ENCODE data around the gene CNTN2.
A peak's percentile ranks its signal among the peaks of the same experiment; 100 is the strongest.

The CNTN2 gene

DNA sequence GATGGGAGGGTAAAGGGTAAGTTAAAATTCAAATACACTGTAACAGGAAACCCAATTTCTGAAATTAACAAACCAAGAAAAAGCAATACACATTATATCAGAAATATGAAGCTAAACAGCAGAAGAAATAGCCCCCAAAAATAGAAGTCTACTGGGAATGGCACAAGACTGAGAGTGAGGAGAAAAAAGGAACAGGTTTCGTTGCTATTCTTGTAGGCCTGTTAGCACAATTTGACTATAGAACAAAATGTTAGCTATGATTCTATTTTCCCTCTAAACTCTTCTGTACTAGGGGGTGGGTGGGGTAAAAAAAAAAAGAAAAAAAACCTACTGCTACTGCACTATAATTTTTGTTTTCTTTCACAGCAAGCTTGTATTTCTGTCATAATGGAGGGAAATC is 66.3 kb downstream of the CNTN2 start:
- no peak for DNase-seq (ENCODE audit: low read depth)
- H3K4me3 ChIP-seq (ENCODE audit: low read length): no peak overlapping the region
- TF ChIP-seq CTCF (conservative IDR thresholded peaks at IDR 0.05; ENCODE audit: low read depth, low read length): no peak

DNA sequence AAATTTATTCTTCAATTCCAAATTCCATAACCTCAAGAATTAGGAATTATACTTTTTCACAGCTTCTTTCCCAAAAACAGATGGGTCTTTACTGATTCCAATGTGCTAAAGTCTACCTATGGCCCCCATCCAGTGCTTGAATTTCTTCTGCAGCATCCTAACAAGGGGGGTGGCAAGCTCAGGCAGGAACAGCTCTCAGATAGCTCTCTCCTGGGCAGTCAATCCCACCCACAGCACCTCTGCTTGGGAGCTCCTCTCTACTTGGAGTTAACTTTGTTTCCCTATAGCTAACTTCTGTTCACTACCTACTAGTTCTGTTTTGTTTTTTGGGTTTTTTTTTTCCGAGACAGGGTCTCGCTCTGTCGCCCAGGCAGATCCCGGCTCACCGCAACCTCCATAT is 66.7 kb downstream of the CNTN2 start:
- H3K4me3 ChIP-seq (ENCODE audit: low read length): no peak overlapping the region
- DNase-seq (ENCODE audit: low read depth): no peak
- no peak for TF ChIP-seq CTCF (conservative IDR thresholded peaks at IDR 0.05; ENCODE audit: low read depth, low read length)

- TF ChIP-seq CTCF (conservative IDR thresholded peaks at IDR 0.05; ENCODE audit: low read depth, low read length): no peak
- H3K4me3 ChIP-seq (ENCODE audit: low read length): no peak overlapping the region
Observed at GRCh38 chr1:205111354-205111753, 68.3 kb downstream of the CNTN2 start.

GRCh38 chr1:205118752-205119151 is 75.7 kb downstream of the CNTN2 start:
- H3K4me3 ChIP-seq (ENCODE audit: low read length): no peak overlapping the region
- no peak for TF ChIP-seq CTCF (conservative IDR thresholded peaks at IDR 0.05; ENCODE audit: low read depth, low read length)
- no peak for DNase-seq (ENCODE audit: low read depth)

More at GRCh38 chr1:205111354-205111753, 68.3 kb downstream of the CNTN2 start:
- DNase-seq (ENCODE audit: low read depth): no peak

- H3K4me3 ChIP-seq (ENCODE audit: low read length): peak within 1 kb of the TSS; percentile 100
- peak; percentile 97 for DNase-seq (ENCODE audit: low read depth)
- peak; percentile 80 for TF ChIP-seq CTCF (conservative IDR thresholded peaks at IDR 0.05; ENCODE audit: low read depth, low read length)
Observed at GRCh38 chr1:205121660-205122488, 78.9 kb downstream of the CNTN2 start, which contains the start of gene RBBP5. Gene RBBP5 (minus strand): TSS chr1:205121978. CDS start chr1:205121873, 105 bp downstream.

GRCh38 chr1:205122489-205122882 is 79.5 kb downstream of the CNTN2 start:
- TF ChIP-seq CTCF (conservative IDR thresholded peaks at IDR 0.05; ENCODE audit: low read depth, low read length): no peak
- DNase-seq (ENCODE audit: low read depth): no peak
- peak overlapping the region; percentile 100 for H3K4me3 ChIP-seq (ENCODE audit: low read length)

- TF ChIP-seq CTCF (conservative IDR thresholded peaks at IDR 0.05; ENCODE audit: low read depth, low read length): no peak
- DNase-seq (ENCODE audit: low read depth): no peak
- no peak overlapping the region for H3K4me3 ChIP-seq (ENCODE audit: low read length)
Observed at GRCh38 chr1:205124726-205125125, 81.7 kb downstream of the CNTN2 start.

All from retinal pigment epithelial cell (primary cell).